Neural cell (in vitro differentiated cells): Measurements from ENCODE around the gene PATL1. TPM values are rescaled to one million over a fixed set of nuclear protein-coding genes. Genes with fewer than 3 reads are reported as not detected.

Source experiments
- H2AFZ ChIP-seq: fragments of 200-600, 300-800 bp; sonication (generic), shearing (Covaris generic); 2 replicates; pipeline ENCODE4 v1.6.0; 2014; ENCODE audit warnings: low read depth, mild to moderate bottlenecking, antibody characterized with exemption, low read length, moderate library complexity
- H3F3A ChIP-seq: fragments of 200-600 bp; shearing (Covaris generic); 2 replicates; pipeline ENCODE4 v1.6.1; 2016; ENCODE audit warnings: mild to moderate bottlenecking, moderate library complexity, mixed read lengths, antibody characterized with exemption, low read length; ENCODE audit not compliant: insufficient read depth, poor library complexity, severe bottlenecking
- H3K27ac ChIP-seq: fragments of 200-600, 300-800 bp; sonication (generic), shearing (Covaris generic); 2 replicates; pipeline ENCODE4 v1.5.1; 2014; ENCODE audit warnings: mild to moderate bottlenecking, low read length, moderate library complexity
- H3K27me3 ChIP-seq: fragments of 300-800, 200-600 bp; sonication (generic), shearing (Covaris generic); 2 replicates; pipeline ENCODE4 v1.6.0; 2014; ENCODE audit warnings: mild to moderate bottlenecking, low read depth, low read length, moderate library complexity; ENCODE audit not compliant: insufficient read depth
- H3K36me3 ChIP-seq: fragments of 300-800, 200-600 bp; sonication (generic), shearing (Covaris generic); 2 replicates; pipeline ENCODE4 v1.5.1; 2014; ENCODE audit warnings: mild to moderate bottlenecking, antibody characterized with exemption, low read length, moderate library complexity; ENCODE audit not compliant: insufficient read depth
- H3K4me2 ChIP-seq: fragments of 300-800, 200-600 bp; sonication (generic), shearing (Covaris generic); 2 replicates; pipeline ENCODE4 v1.6.0; 2014; ENCODE audit warnings: mild to moderate bottlenecking, low read length
- H3K4me3 ChIP-seq: fragments of 300-800, 200-600 bp; sonication (generic), shearing (Covaris generic); 2 replicates; pipeline ENCODE4 v1.5.1; 2014; ENCODE audit warnings: mild to moderate bottlenecking, low read length, moderate library complexity
- H3K79me2 ChIP-seq: fragments of 200-600 bp; shearing (Covaris generic); replicated peaks from 2 replicates; pipeline ENCODE4 v1.6.0; 2014; ENCODE audit warnings: mild to moderate bottlenecking, low read length, moderate library complexity; ENCODE audit not compliant: insufficient read depth
- H3K9ac ChIP-seq: fragments of 300-800, 200-600 bp; sonication (generic), shearing (Covaris generic); 2 replicates; pipeline ENCODE4 v1.6.1; 2016; ENCODE audit warnings: mild to moderate bottlenecking, low read length, mixed read lengths
- H3K9me2 ChIP-seq: fragments of 200-600 bp; shearing (Covaris generic); 2 replicates; pipeline ENCODE4 v1.6.1; 2016; ENCODE audit warnings: mild to moderate bottlenecking, low read length, mixed read lengths; ENCODE audit not compliant: insufficient read depth
- H3K9me3 ChIP-seq: fragments of 200-600, 300-800 bp; sonication (generic), shearing (Covaris generic); 2 replicates; pipeline ENCODE4 v1.6.1; 2016; ENCODE audit warnings: mild to moderate bottlenecking, mixed run types, low read length, moderate library complexity, mixed read lengths
- H4K20me1 ChIP-seq: fragments of 200-600 bp; shearing (Covaris generic); 2 replicates; pipeline ENCODE4 v1.6.1; 2016; ENCODE audit warnings: mild to moderate bottlenecking, mixed run types; ENCODE audit not compliant: insufficient read depth
- EP300 ChIP-seq: fragments of 450-650 bp; conservative IDR thresholded peaks from 2 replicates; pipeline ENCODE4 v1.6.1; 2014; ENCODE audit warnings: antibody characterized with exemption, mild to moderate bottlenecking, moderate library complexity; ENCODE audit not compliant: poor library complexity, severe bottlenecking
- EZH2 ChIP-seq: fragments of 200-600, 300-800 bp; shearing (Covaris generic), sonication (generic); IDR thresholded peaks from 2 replicates; pipeline ENCODE4 v1.6.1; 2014; ENCODE audit warnings: antibody characterized with exemption, low read length, borderline replicate concordance, mild to moderate bottlenecking; ENCODE audit not compliant: insufficient read depth, poor library complexity, severe bottlenecking
- MXI1 ChIP-seq: fragments of 450-650 bp; conservative IDR thresholded peaks from 2 replicates; pipeline ENCODE4 v1.6.1; 2014; ENCODE audit warnings: antibody characterized with exemption, mild to moderate bottlenecking; ENCODE audit not compliant: poor library complexity, severe bottlenecking
- POLR2AphosphoS5 ChIP-seq: IDR thresholded peaks from 2 replicates; pipeline ENCODE4 v1.6.1; 2012
- RAD21 ChIP-seq: fragments of 450-650 bp; conservative IDR thresholded peaks from 2 replicates; pipeline ENCODE4 v1.6.1; 2014; ENCODE audit warnings: antibody characterized with exemption, mild to moderate bottlenecking, moderate library complexity
- SMC3 ChIP-seq: fragments of 450-650 bp; conservative IDR thresholded peaks from 2 replicates; pipeline ENCODE4 v1.6.1; 2014; ENCODE audit warnings: antibody characterized with exemption, mild to moderate bottlenecking, moderate library complexity; ENCODE audit not compliant: poor library complexity
- TAF1 ChIP-seq: IDR thresholded peaks from 2 replicates; pipeline ENCODE4 v1.6.1; 2012; ENCODE audit warnings: low read depth
- polyA plus RNA-seq: library from polyadenylated mRNA; depleted of rRNA; stranded (reverse); fragments of >200 nt; gene quantifications from 2 replicates; pipeline ENCODE4 v1.2.3, GENCODE V29; 2014
- TF ChIP-seq, protein P1 (sequence below): IDR thresholded peaks from 2 replicates; pipeline ENCODE4 v1.6.1; 2012; ENCODE audit warnings: borderline replicate concordance
- TF ChIP-seq, protein P2 (sequence below): fragments of 450-650 bp; IDR thresholded peaks from 2 replicates; pipeline ENCODE4 v1.5.1; 2014; ENCODE audit warnings: antibody characterized with exemption, mild to moderate bottlenecking, moderate library complexity; ENCODE audit not compliant: poor library complexity, severe bottlenecking

The PATL1 gene
- polyA plus RNA-seq, 1 donor from 2014 or later: 3.2 TPM

GRCh38 chr11:59625703-59626102 lies 43.1 kb downstream of the PATL1 start:
- Histone ChIP-seq H3F3A (no peaks in the 10 kb centered on the region), H3K36me3 (no peaks in the 10 kb centered on the region), H3K4me3 (no peak overlapping the region), H4K20me1 (no peaks in the 10 kb centered on the region), H3K27me3 (no peaks in the 10 kb centered on the region), H3K9me3 (no peaks in the 10 kb centered on the region), H3K27ac (no peak overlapping the region), H3K79me2 (no peaks in the 10 kb centered on the region), H3K4me2 (no peak overlapping the region), H3K9ac (no peak overlapping the region), H2AFZ (no peak overlapping the region), H3K9me2 (no peaks in the 10 kb centered on the region)
- TF ChIP-seq RAD21 (no peak), EZH2 (no peak), POLR2AphosphoS5 (no peak), TAF1 (no peak), MXI1 (no peak), EP300 (no peak), SMC3 (no peak)
- TF ChIP-seq, protein P1, sequence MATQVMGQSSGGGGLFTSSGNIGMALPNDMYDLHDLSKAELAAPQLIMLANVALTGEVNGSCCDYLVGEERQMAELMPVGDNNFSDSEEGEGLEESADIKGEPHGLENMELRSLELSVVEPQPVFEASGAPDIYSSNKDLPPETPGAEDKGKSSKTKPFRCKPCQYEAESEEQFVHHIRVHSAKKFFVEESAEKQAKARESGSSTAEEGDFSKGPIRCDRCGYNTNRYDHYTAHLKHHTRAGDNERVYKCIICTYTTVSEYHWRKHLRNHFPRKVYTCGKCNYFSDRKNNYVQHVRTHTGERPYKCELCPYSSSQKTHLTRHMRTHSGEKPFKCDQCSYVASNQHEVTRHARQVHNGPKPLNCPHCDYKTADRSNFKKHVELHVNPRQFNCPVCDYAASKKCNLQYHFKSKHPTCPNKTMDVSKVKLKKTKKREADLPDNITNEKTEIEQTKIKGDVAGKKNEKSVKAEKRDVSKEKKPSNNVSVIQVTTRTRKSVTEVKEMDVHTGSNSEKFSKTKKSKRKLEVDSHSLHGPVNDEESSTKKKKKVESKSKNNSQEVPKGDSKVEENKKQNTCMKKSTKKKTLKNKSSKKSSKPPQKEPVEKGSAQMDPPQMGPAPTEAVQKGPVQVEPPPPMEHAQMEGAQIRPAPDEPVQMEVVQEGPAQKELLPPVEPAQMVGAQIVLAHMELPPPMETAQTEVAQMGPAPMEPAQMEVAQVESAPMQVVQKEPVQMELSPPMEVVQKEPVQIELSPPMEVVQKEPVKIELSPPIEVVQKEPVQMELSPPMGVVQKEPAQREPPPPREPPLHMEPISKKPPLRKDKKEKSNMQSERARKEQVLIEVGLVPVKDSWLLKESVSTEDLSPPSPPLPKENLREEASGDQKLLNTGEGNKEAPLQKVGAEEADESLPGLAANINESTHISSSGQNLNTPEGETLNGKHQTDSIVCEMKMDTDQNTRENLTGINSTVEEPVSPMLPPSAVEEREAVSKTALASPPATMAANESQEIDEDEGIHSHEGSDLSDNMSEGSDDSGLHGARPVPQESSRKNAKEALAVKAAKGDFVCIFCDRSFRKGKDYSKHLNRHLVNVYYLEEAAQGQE: no peak
- TF ChIP-seq, protein P2, sequence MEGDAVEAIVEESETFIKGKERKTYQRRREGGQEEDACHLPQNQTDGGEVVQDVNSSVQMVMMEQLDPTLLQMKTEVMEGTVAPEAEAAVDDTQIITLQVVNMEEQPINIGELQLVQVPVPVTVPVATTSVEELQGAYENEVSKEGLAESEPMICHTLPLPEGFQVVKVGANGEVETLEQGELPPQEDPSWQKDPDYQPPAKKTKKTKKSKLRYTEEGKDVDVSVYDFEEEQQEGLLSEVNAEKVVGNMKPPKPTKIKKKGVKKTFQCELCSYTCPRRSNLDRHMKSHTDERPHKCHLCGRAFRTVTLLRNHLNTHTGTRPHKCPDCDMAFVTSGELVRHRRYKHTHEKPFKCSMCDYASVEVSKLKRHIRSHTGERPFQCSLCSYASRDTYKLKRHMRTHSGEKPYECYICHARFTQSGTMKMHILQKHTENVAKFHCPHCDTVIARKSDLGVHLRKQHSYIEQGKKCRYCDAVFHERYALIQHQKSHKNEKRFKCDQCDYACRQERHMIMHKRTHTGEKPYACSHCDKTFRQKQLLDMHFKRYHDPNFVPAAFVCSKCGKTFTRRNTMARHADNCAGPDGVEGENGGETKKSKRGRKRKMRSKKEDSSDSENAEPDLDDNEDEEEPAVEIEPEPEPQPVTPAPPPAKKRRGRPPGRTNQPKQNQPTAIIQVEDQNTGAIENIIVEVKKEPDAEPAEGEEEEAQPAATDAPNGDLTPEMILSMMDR: no peak

- Histone ChIP-seq H3K4me2 (no peak overlapping the region), H2AFZ (no peak overlapping the region), H4K20me1 (peaks cover 4% of the 10 kb centered on the region), H3K27ac (no peak overlapping the region), H3K36me3 (no peaks in the 10 kb centered on the region), H3K9me2 (no peaks in the 10 kb centered on the region), H3K4me3 (no peak overlapping the region), H3K27me3 (no peaks in the 10 kb centered on the region), H3K9me3 (no peaks in the 10 kb centered on the region), H3F3A (peaks cover 8% of the 10 kb centered on the region), H3K9ac (no peak overlapping the region), H3K79me2 (peaks cover 22% of the 10 kb centered on the region)
- no peak for TF ChIP-seq EZH2
- TF ChIP-seq, protein P2: no peak
These were observed 51.0 kb downstream of the PATL1 start for GRCh38 chr11:59617876-59618275.
